Thyroid gland (tissue), 4 donors: ENCODE measurements around the gene ANKRD49.

Experiments used
- POLR2A ChIP-seq, 2 donors: fragments of 450-650 bp; IDR thresholded peaks; one replicate each; pipeline ENCODE4 v1.6.1; 2017; ENCODE audit warnings: antibody characterized with exemption in 2 of 2, mild to moderate bottlenecking in 2 of 2, moderate library complexity in 1 of 2
- TF ChIP-seq, protein P1 (sequence below), 6 experiments: fragments of 200-600 bp in 3 of 6; fragments of 450-650 bp in 3 of 6; sonication (generic) in 3 of 6; IDR thresholded peaks; one replicate each; pipeline ENCODE4 v1.5.1; 2016 to 2019; ENCODE audit warnings: antibody characterized with exemption in 6 of 6, mild to moderate bottlenecking in 2 of 6, inconsistent platforms in 1 of 6, moderate library complexity in 1 of 6

DNA sequence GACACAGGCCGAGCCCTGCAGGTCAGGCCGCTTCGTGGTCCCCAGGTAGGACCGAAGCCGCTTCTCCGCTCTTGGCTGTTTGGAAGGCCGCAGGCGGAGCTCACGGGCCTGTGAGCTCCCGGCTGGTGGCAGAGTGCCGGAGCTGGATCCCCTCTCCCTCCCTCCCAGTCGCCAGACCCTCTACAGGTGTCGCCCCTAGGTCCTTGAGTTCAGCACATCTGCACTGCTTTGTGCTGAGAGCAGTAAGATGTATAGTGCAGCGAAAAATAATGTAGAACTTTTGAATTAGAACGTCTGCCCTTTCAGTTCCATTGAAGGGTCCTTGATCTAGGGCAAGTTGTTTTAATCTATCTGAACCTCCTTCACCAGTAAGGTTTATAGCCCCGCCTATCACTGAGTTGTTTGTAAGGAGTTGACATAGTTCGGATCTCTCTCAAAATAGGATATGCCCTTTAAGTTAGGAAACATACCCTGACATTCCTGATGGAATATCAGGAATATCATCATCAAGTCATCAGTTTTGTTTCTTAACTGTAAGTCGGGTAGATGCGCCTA, 419 bp downstream of the ANKRD49 start:
- TF ChIP-seq, protein P1, sequence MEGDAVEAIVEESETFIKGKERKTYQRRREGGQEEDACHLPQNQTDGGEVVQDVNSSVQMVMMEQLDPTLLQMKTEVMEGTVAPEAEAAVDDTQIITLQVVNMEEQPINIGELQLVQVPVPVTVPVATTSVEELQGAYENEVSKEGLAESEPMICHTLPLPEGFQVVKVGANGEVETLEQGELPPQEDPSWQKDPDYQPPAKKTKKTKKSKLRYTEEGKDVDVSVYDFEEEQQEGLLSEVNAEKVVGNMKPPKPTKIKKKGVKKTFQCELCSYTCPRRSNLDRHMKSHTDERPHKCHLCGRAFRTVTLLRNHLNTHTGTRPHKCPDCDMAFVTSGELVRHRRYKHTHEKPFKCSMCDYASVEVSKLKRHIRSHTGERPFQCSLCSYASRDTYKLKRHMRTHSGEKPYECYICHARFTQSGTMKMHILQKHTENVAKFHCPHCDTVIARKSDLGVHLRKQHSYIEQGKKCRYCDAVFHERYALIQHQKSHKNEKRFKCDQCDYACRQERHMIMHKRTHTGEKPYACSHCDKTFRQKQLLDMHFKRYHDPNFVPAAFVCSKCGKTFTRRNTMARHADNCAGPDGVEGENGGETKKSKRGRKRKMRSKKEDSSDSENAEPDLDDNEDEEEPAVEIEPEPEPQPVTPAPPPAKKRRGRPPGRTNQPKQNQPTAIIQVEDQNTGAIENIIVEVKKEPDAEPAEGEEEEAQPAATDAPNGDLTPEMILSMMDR (IDR thresholded peaks at IDR 0.05): no peak
- no peak for TF ChIP-seq POLR2A (IDR thresholded peaks at IDR 0.05)
